Breast epithelium (tissue), 4 donors: Measurements from ENCODE around the gene SPON1. TPM values are rescaled to one million over a fixed set of nuclear protein-coding genes. Genes with fewer than 3 reads are reported as not detected.
"Not testable (repeated sequence)": the region's sequence is repeated elsewhere in the genome, so short reads cannot be mapped to it uniquely, and the experiment has no call there.

ENCODE experiments used
- DNase-seq, 2 donors: peaks; one replicate each; pipeline ENCODE4 v3.0.0-alpha.2; 2019; ENCODE audit warnings: low spot score in 2 of 2
- H3K27ac ChIP-seq, 2 donors: fragments of 200-600 bp; sonication (generic) in 1 of 2; one replicate each; pipeline ENCODE4 v1.5.1; 2016 to 2019; ENCODE audit warnings: mild to moderate bottlenecking in 1 of 2
- H3K27me3 ChIP-seq, 2 donors: fragments of 200-600 bp; sonication (generic) in 1 of 2; one replicate each; pipeline versions ENCODE4 v1.5.1 to v1.6.0; 2017 to 2019; ENCODE audit warnings: control low read depth in 1 of 2, mild to moderate bottlenecking in 1 of 2
- H3K36me3 ChIP-seq: fragments of 200-600 bp; one replicate; pipeline ENCODE4 v1.5.1; 2019
- H3K4me1 ChIP-seq, 2 donors: fragments of 200-600 bp; sonication (generic); one replicate each; pipeline ENCODE4 v1.5.1; 2016 to 2019; ENCODE audit warnings: control low read depth in 1 of 2
- H3K4me3 ChIP-seq, 3 donors: fragments of 200-600 bp; sonication (generic); 1 replicate in 2 of 3; 2 replicates in 1 of 3; pipeline ENCODE4 v1.5.1; 2016 to 2019; ENCODE audit warnings: mild to moderate bottlenecking in 3 of 3, moderate library complexity in 2 of 3
- H3K9me3 ChIP-seq, 2 donors: fragments of 200-600 bp; sonication (generic) in 1 of 2; one replicate each; pipeline ENCODE4 v1.5.1; 2016 to 2019; ENCODE audit warnings: control low read depth in 1 of 2
- CTCF ChIP-seq, 3 donors: fragments of 450-650 bp; IDR thresholded peaks; one replicate each; pipeline ENCODE4 v1.5.1; 2016 to 2017; ENCODE audit warnings: antibody characterized with exemption in 3 of 3, mild to moderate bottlenecking in 3 of 3, moderate library complexity in 3 of 3
- POLR2A ChIP-seq: fragments of 450-650 bp; IDR thresholded peaks from one replicate; pipeline ENCODE4 v1.6.1; 2016; ENCODE audit warnings: antibody characterized with exemption, mild to moderate bottlenecking, moderate library complexity
- POLR2AphosphoS5 ChIP-seq, 3 donors: sonication (generic); formaldehyde crosslinking; IDR thresholded peaks; one replicate each; pipeline ENCODE4 v1.6.1; 2017; ENCODE audit warnings: antibody characterized with exemption in 3 of 3
- intact Hi-C: fragments of 100-400 bp; cut with DNase I; formaldehyde crosslinking; loops from one replicate; pipeline ENCODE4 v1.15.1; 2023; ENCODE audit warnings: low total_unique reads
- total RNA-seq, 3 donors: library from RNA; depleted of rRNA; stranded (reverse); fragments of >200 nt; gene quantifications; one replicate each; pipeline ENCODE4 v1.1.0, GENCODE V29; 2016

The SPON1 gene
- total RNA-seq, 3 donors from 2014 or later: 30.1 to 133 (median 34.7) TPM

- intact Hi-C loops: no loop called here
- peaks cover 11 to 15% of the 10 kb centered on the region in 2 donors for H3K9me3 ChIP-seq
- TF ChIP-seq POLR2AphosphoS5 (IDR thresholded peaks at IDR 0.05) (no peak), POLR2A (no peak), CTCF (IDR thresholded peaks at IDR 0.05) (no peak)
- H3K36me3 ChIP-seq: no peaks in the 10 kb centered on the region
- no peaks in the 10 kb centered on the region for H3K4me1 ChIP-seq
- H3K27ac ChIP-seq: no peak overlapping the region
- no peak for DNase-seq
- H3K27me3 ChIP-seq: no peaks in the 10 kb centered on the region
- H3K4me3 ChIP-seq: no peak overlapping the region
These were observed 187.2 kb downstream of the SPON1 start for GRCh38 chr11:14149683-14150082.

DNA sequence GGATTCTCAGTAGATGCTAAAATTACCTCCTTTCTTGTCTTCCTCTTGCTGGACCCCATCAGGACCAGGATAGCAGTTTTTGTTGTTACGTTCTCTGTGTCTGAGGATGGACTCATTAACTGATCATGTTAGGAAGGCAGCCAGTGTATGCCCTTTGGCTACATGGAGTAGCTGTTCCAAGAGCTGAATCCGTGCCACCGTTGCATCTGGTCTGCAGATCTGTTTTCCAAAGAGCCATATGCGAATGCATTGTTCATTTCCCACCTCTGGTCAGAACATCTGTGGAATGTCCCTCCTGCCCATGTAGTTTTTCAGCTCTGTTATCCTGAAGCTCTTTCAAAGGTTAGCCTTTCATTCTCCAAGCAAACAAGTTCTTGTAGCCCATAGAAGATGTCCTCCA lies 188.4 kb downstream of the SPON1 start:
- Histone ChIP-seq H3K9me3 (peaks cover 19 to 21% of the 10 kb centered on the region in 2 donors), H3K4me3 (no peak overlapping the region), H3K36me3 (no peaks in the 10 kb centered on the region), H3K27ac (no peak overlapping the region), H3K27me3 (no peaks in the 10 kb centered on the region), H3K4me1 (no peaks in the 10 kb centered on the region)
- intact Hi-C loops: no loop called here
- TF ChIP-seq POLR2AphosphoS5 (IDR thresholded peaks at IDR 0.05) (no peak), POLR2A (no peak), CTCF (IDR thresholded peaks at IDR 0.05) (no peak)
- no peak for DNase-seq

GRCh38 chr11:14154103-14154502 lies 191.6 kb downstream of the SPON1 start:
- intact Hi-C loops, H3K4me3 ChIP-seq: not testable (repeated sequence)

GRCh38 chr11:14158393-14158792 lies 195.9 kb downstream of the SPON1 start:
- no peak for TF ChIP-seq CTCF (IDR thresholded peaks at IDR 0.05)
- no peak for TF ChIP-seq POLR2AphosphoS5 (IDR thresholded peaks at IDR 0.05)
- TF ChIP-seq POLR2A: no peak
- DNase-seq: no peak
- no peaks in the 10 kb centered on the region for H3K4me1 ChIP-seq
- H3K4me3 ChIP-seq: no peak overlapping the region
- H3K9me3 ChIP-seq: peaks cover 28 to 39% of the 10 kb centered on the region in 2 donors
- no peaks in the 10 kb centered on the region for H3K36me3 ChIP-seq
- no peaks in the 10 kb centered on the region for H3K27me3 ChIP-seq
- intact Hi-C loops: no loop called here
- no peak overlapping the region for H3K27ac ChIP-seq

More at GRCh38 chr11:14154103-14154502, 191.6 kb downstream of the SPON1 start:
- H3K36me3 ChIP-seq, H3K4me1 ChIP-seq, H3K27me3 ChIP-seq, H3K27ac ChIP-seq, DNase-seq: not testable (repeated sequence)
- peaks cover 30 to 39% of the 10 kb centered on the region in 2 donors for H3K9me3 ChIP-seq

- Histone ChIP-seq H3K4me1 (no peaks in the 10 kb centered on the region), H3K27me3 (no peaks in the 10 kb centered on the region), H3K9me3 (peaks cover 0 to 9% of the 10 kb centered on the region in 2 donors), H3K4me3 (no peak overlapping the region), H3K36me3 (no peaks in the 10 kb centered on the region), H3K27ac (no peak overlapping the region)
- TF ChIP-seq POLR2A: no peak
- TF ChIP-seq CTCF (IDR thresholded peaks at IDR 0.05): no peak
- TF ChIP-seq POLR2AphosphoS5 (IDR thresholded peaks at IDR 0.05): no peak
- no peak for DNase-seq
- intact Hi-C loops: no loop called here
These were observed 201.1 kb downstream of the SPON1 start for GRCh38 chr11:14163576-14163975.

DNA sequence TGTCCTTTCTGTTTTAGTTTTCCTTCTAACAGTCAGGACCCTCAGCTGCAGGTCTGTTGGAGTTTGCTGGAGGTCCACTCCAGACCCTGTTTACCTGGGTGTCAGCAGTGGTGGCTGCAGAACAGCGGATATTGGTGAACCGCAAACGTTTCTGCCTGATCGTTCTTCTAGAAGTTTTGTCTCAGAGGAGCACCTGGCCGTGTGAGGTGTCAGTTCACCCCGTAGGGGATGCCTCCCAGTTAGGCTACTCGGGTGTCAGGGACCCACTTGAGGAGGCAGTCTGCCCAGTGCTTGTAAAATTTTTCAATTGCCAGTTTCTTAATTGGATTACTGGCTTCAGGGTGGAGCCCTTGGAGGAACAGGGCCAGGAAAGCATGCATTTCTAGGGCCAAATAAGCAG lies 211.2 kb downstream of the SPON1 start:
- H3K27me3 ChIP-seq, DNase-seq, H3K4me1 ChIP-seq, H3K36me3 ChIP-seq, H3K4me3 ChIP-seq, H3K27ac ChIP-seq, H3K9me3 ChIP-seq, intact Hi-C loops: not testable (repeated sequence)
